GM12872 (cell line): ENCODE results near the gene NINJ2.

Experiments used
- CTCF ChIP-seq: IDR thresholded peaks from 3 replicates; pipeline ENCODE4 v1.5.1; 2011; ENCODE audit warnings: low read depth, mild to moderate bottlenecking, low read length, moderate library complexity; ENCODE audit not compliant: insufficient read depth

NINJ2 gene

GRCh38 chr12:678747-679712 lies 15.8 kb upstream of the NINJ2 start:
- no peak for TF ChIP-seq CTCF

GRCh38 chr12:675562-675961 lies 12.3 kb upstream of the NINJ2 start:
- no peak for TF ChIP-seq CTCF

- no peak for TF ChIP-seq CTCF
Measured at GRCh38 chr12:674272-674781, 11.1 kb upstream of the NINJ2 start.

GRCh38 chr12:673849-674248 lies 10.6 kb upstream of the NINJ2 start:
- no peak for TF ChIP-seq CTCF

GRCh38 chr12:669576-669945 lies 6.3 kb upstream of the NINJ2 start:
- TF ChIP-seq CTCF = no peak

GRCh38 chr12:668090-668481 lies 4.8 kb upstream of the NINJ2 start:
- TF ChIP-seq CTCF = no peak

DNA sequence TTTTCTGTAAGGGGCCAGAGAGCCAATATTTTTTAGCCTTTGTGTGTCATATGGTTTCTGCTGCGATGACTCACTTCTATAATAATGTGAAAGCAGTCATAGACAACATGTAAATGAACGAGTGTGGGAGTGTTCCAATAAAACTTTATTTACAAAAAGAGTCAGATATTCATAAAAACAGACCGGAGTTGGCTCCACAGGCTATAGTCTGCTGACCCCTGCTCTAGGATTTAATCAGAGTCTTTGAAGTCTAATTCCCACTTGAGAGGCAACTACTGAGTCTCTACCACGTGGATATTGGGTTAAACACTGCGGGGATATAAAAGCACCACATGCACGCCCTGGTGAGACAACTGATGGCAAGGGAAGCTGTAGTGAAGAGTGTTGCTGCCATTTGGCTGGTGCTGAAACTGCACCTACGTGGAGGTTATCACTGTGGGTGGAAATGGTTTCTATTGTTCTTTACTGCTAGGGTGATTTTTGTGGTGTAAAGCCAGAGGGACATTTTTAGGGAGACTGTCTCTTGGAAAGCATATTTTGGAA lies 3.6 kb upstream of the NINJ2 start:
- TF ChIP-seq CTCF = 0 out of 3 replicates have a peak, but pooled peaks have one; percentile 20
